Glutamatergic neuron (in vitro differentiated cells): ENCODE data around the gene UBR4. TPM values are rescaled to one million over a fixed set of nuclear protein-coding genes. Genes with fewer than 3 reads are reported as not detected.

Experiments
- DNase-seq: peaks from one replicate; pipeline ENCODE4 v3.0.0; 2022
- H3K27ac Mint-ChIP-seq: one replicate; pipeline ENCODE4 v1.8.0; 2020; ENCODE audit warnings: mild to moderate bottlenecking, mixed read lengths, inconsistent platforms; ENCODE audit not compliant: unreplicated experiment
- H3K27me3 Mint-ChIP-seq: one replicate; pipeline ENCODE4 v1.8.0; 2020; ENCODE audit warnings: mild to moderate bottlenecking, moderate library complexity, mixed read lengths, inconsistent platforms; ENCODE audit not compliant: unreplicated experiment
- H3K36me3 Mint-ChIP-seq: one replicate; pipeline ENCODE4 v1.8.0; 2020; ENCODE audit warnings: mild to moderate bottlenecking, mixed read lengths, inconsistent platforms; ENCODE audit not compliant: unreplicated experiment
- H3K4me1 Mint-ChIP-seq: one replicate; pipeline ENCODE4 v1.8.0; 2020; ENCODE audit warnings: mild to moderate bottlenecking, low read depth, mixed read lengths, inconsistent platforms; ENCODE audit not compliant: unreplicated experiment
- H3K4me3 Mint-ChIP-seq: one replicate; pipeline ENCODE4 v1.8.0; 2020; ENCODE audit warnings: mild to moderate bottlenecking, mixed read lengths, inconsistent platforms; ENCODE audit not compliant: unreplicated experiment
- H3K9me3 Mint-ChIP-seq: one replicate; pipeline ENCODE4 v1.8.0; 2020; ENCODE audit warnings: mild to moderate bottlenecking, moderate library complexity, mixed read lengths, inconsistent platforms; ENCODE audit not compliant: unreplicated experiment
- CTCF ChIP-seq: fragments of 200-600 bp; sonication (generic); IDR thresholded peaks from one replicate; pipeline ENCODE4 v1.5.0; 2021; ENCODE audit not compliant: partially characterized antibody, unreplicated experiment
- total RNA-seq: library from RNA; stranded (reverse); fragmentation: NEBNext Ultra II Directional; extraction: Animal tissue kit (Norgen Biotek cat#: 25700); gene quantifications from one replicate; pipeline ENCODE4 v1.2.1, GENCODE V29; 2021; ENCODE audit not compliant: unreplicated experiment

The UBR4 gene
- total RNA-seq, 1 donor from 2014 or later = 176 TPM

DNA sequence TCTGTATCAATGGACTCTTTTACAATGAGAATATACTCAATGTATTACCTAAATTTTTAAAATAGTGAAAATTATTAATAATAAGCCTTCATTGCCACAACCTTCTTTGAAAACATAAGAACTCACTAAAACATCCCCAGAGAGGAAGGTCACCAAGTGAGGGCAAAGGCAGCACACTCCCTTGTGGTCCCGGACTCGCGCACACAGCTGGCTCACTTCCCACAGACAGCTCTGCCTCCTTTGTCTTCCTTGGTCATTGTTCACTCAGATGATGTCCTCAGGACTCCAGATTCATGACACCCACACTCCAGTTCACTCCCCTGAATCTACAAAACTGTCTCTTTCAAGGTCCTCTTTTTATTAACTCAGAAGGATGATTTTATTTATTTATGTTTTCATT is 19.2 kb upstream of the UBR4 start:
- H3K9me3 Mint-ChIP-seq = no peaks in the 10 kb centered on the region
- no peak for TF ChIP-seq CTCF
- H3K36me3 Mint-ChIP-seq = no peaks in the 10 kb centered on the region
- no peaks in the 10 kb centered on the region for H3K4me1 Mint-ChIP-seq
- no peak for DNase-seq
- no peak overlapping the region for H3K27ac Mint-ChIP-seq
- no peak overlapping the region for H3K4me3 Mint-ChIP-seq
- H3K27me3 Mint-ChIP-seq = peaks cover 2% of the 10 kb centered on the region

GRCh38 chr1:19222979-19223824 is 13.1 kb upstream of the UBR4 start:
- no peaks in the 10 kb centered on the region for H3K4me1 Mint-ChIP-seq
- no peak for TF ChIP-seq CTCF
- peaks cover 2% of the 10 kb centered on the region for H3K27me3 Mint-ChIP-seq
- H3K36me3 Mint-ChIP-seq = peaks cover 8% of the 10 kb centered on the region
- no peaks in the 10 kb centered on the region for H3K9me3 Mint-ChIP-seq
- no peak for DNase-seq
- H3K4me3 Mint-ChIP-seq = no peak overlapping the region
- H3K27ac Mint-ChIP-seq = no peak overlapping the region

GRCh38 chr1:19222573-19222972 is 12.5 kb upstream of the UBR4 start:
- Mint-ChIP-seq H3K27ac (no peak overlapping the region), H3K4me1 (no peaks in the 10 kb centered on the region), H3K36me3 (peaks cover 8% of the 10 kb centered on the region), H3K9me3 (no peaks in the 10 kb centered on the region), H3K4me3 (no peak overlapping the region), H3K27me3 (peaks cover 2% of the 10 kb centered on the region)
- no peak for TF ChIP-seq CTCF
- DNase-seq = no peak

DNA sequence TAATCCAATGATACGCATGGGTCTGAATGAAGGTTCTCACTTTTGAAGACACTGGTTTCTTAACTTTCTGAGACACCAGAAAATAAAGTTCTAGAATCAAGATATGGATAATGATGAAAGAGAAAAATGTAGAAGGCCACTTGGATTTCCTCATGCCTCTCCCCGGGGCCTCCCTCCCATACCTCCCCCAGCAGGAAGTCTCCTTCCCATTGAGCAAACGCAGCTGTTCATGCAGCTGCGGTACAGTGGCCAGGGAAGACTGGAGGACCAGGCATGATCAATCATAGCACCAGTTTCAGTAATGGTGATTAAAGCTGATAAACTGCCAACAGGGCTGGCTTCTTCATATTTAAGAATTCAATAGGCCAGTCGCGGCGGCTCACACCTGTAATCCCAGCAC is 10.9 kb upstream of the UBR4 start:
- Mint-ChIP-seq H3K27ac (no peak overlapping the region), H3K4me3 (no peak overlapping the region), H3K27me3 (peaks cover 6% of the 10 kb centered on the region), H3K9me3 (no peaks in the 10 kb centered on the region), H3K36me3 (peaks cover 8% of the 10 kb centered on the region), H3K4me1 (no peaks in the 10 kb centered on the region)
- DNase-seq = no peak
- TF ChIP-seq CTCF = no peak

- Mint-ChIP-seq H3K9me3 (no peaks in the 10 kb centered on the region), H3K27me3 (peaks cover 6% of the 10 kb centered on the region), H3K4me3 (no peak overlapping the region), H3K4me1 (no peaks in the 10 kb centered on the region), H3K27ac (no peak overlapping the region), H3K36me3 (peaks cover 8% of the 10 kb centered on the region)
- no peak for DNase-seq
- TF ChIP-seq CTCF = no peak
Measured at GRCh38 chr1:19220080-19220846, 10.2 kb upstream of the UBR4 start.
